GM21515 (cell line): ENCODE measurements around the gene UTP25.

Source experiments
- ATAC-seq: cut with Tn5 transposase; IDR thresholded peaks from one replicate; pipeline ENCODE4 v1.9.1; 2021; ENCODE audit not compliant: unreplicated experiment

UTP25 gene

GRCh38 chr1:209838537-209838936 is 10.8 kb downstream of the UTP25 start:
- ATAC-seq, result no peak

GRCh38 chr1:209839875-209840546 is 12.2 kb downstream of the UTP25 start:
- ATAC-seq, result no peak

- no peak for ATAC-seq
Measured at GRCh38 chr1:209840611-209841010, 12.8 kb downstream of the UTP25 start.

GRCh38 chr1:209844695-209845407 is 17.1 kb downstream of the UTP25 start:
- ATAC-seq, result no peak

GRCh38 chr1:209845408-209845725 is 17.6 kb downstream of the UTP25 start:
- no peak for ATAC-seq

GRCh38 chr1:209849388-209849787 is 21.6 kb downstream of the UTP25 start:
- no peak for ATAC-seq

- ATAC-seq, result peak; percentile 68
Measured at GRCh38 chr1:209850342-209850979, 22.7 kb downstream of the UTP25 start.

- no peak for ATAC-seq
Measured at GRCh38 chr1:209853676-209854075, 25.9 kb downstream of the UTP25 start.

GRCh38 chr1:209854196-209854595 is 26.4 kb downstream of the UTP25 start:
- no peak for ATAC-seq

- no peak for ATAC-seq
Measured at GRCh38 chr1:209855006-209855405, 27.2 kb downstream of the UTP25 start.

- ATAC-seq, result no peak
Measured at GRCh38 chr1:209855623-209856022, 27.9 kb downstream of the UTP25 start.

- ATAC-seq, result no peak
Measured at GRCh38 chr1:209858561-209859103, 30.9 kb downstream of the UTP25 start.

- ATAC-seq, result peak; percentile 89
Measured at GRCh38 chr1:209860293-209860881, 32.6 kb downstream of the UTP25 start.

- ATAC-seq, result no peak
Measured at GRCh38 chr1:209861242-209861641, 33.5 kb downstream of the UTP25 start.

GRCh38 chr1:209862391-209863356 is 34.9 kb downstream of the UTP25 start:
- ATAC-seq, result no peak

- no peak for ATAC-seq
Measured at GRCh38 chr1:209863766-209864485, 36.2 kb downstream of the UTP25 start.

GRCh38 chr1:209866201-209866600 is 38.4 kb downstream of the UTP25 start:
- no peak for ATAC-seq

- no peak for ATAC-seq
Measured at GRCh38 chr1:209869291-209870149, 41.7 kb downstream of the UTP25 start.
